H9 (cell line): ENCODE results near the gene AGAP3. TPM values are rescaled to one million over a fixed set of nuclear protein-coding genes. Genes with fewer than 3 reads are reported as not detected.

Experiments
- DNase-seq: peaks from one replicate; pipeline ENCODE4 v3.0.0-alpha.2; 2017
- H2AFZ ChIP-seq: one replicate; pipeline ENCODE4 v1.6.1; 2013; ENCODE audit warnings: mild to moderate bottlenecking, low read length, control low read depth, moderate library complexity
- H2AK5ac ChIP-seq: 2 replicates; pipeline ENCODE4 v1.6.1; 2013; ENCODE audit warnings: low read length, control low read depth, mixed read lengths; ENCODE audit not compliant: insufficient read length
- H2BK120ac ChIP-seq: one replicate; pipeline ENCODE4 v1.6.1; 2013; ENCODE audit warnings: low read depth, mild to moderate bottlenecking, low read length, control low read depth, inconsistent platforms; ENCODE audit not compliant: poor library complexity, severe bottlenecking
- H2BK12ac ChIP-seq: 2 replicates; pipeline ENCODE4 v1.6.1; 2013; ENCODE audit warnings: low read length, control low read depth, mixed read lengths, low read depth; ENCODE audit not compliant: insufficient read length
- H2BK15ac ChIP-seq: 2 replicates; pipeline ENCODE4 v1.6.1; 2013; ENCODE audit warnings: low read depth, low read length, control low read depth
- H2BK20ac ChIP-seq: one replicate; pipeline ENCODE4 v1.6.1; 2013; ENCODE audit warnings: low read depth, mild to moderate bottlenecking, low read length, control low read depth, inconsistent platforms; ENCODE audit not compliant: poor library complexity, severe bottlenecking
- H2BK5ac ChIP-seq: 2 replicates; pipeline ENCODE4 v1.6.1; 2013; ENCODE audit warnings: low read length, control low read depth, mixed read lengths; ENCODE audit not compliant: insufficient read length
- H3K14ac ChIP-seq: 2 replicates; pipeline ENCODE4 v1.6.1; 2013; ENCODE audit warnings: low read length, control low read depth; ENCODE audit not compliant: insufficient read depth
- H3K18ac ChIP-seq: 2 replicates; pipeline ENCODE4 v1.6.1; 2013; ENCODE audit warnings: low read depth, mild to moderate bottlenecking, mixed read lengths, low read length, control low read depth; ENCODE audit not compliant: insufficient read length
- H3K23ac ChIP-seq: 2 replicates; pipeline ENCODE4 v1.6.1; 2013; ENCODE audit warnings: low read length, control low read depth, mixed read lengths, low read depth; ENCODE audit not compliant: insufficient read length
- H3K23me2 ChIP-seq: 2 replicates; pipeline ENCODE4 v1.6.1; 2013; ENCODE audit warnings: low read depth, mild to moderate bottlenecking, mixed read lengths, low read length, control low read depth; ENCODE audit not compliant: insufficient read length, poor library complexity, severe bottlenecking
- H3K27ac ChIP-seq: 2 replicates; pipeline ENCODE4 v1.5.1; 2013; ENCODE audit warnings: low read length, control low read depth, mixed read lengths, low read depth; ENCODE audit not compliant: insufficient read length
- H3K27me3 ChIP-seq: 2 replicates; pipeline ENCODE4 v1.6.1; 2013; ENCODE audit warnings: low read length, control low read depth, inconsistent platforms; ENCODE audit not compliant: insufficient read depth
- H3K4ac ChIP-seq: 2 replicates; pipeline ENCODE4 v1.6.1; 2013; ENCODE audit warnings: low read depth, mild to moderate bottlenecking, control low read depth, inconsistent platforms, low read length, moderate library complexity
- H3K4me1 ChIP-seq: 2 replicates; pipeline ENCODE4 v1.6.1; 2013; ENCODE audit warnings: low read length, control low read depth, inconsistent platforms; ENCODE audit not compliant: insufficient read depth
- H3K4me2 ChIP-seq: 2 replicates; pipeline ENCODE4 v1.6.1; 2013; ENCODE audit warnings: low read length, control low read depth, mixed read lengths; ENCODE audit not compliant: insufficient read length, insufficient read depth
- H3K56ac ChIP-seq: 2 replicates; pipeline ENCODE4 v1.6.1; 2013; ENCODE audit warnings: low read depth, mild to moderate bottlenecking, mixed read lengths, low read length, control low read depth; ENCODE audit not compliant: insufficient read length
- H3K79me1 ChIP-seq: 2 replicates; pipeline ENCODE4 v1.6.1; 2013; ENCODE audit warnings: low read depth, mild to moderate bottlenecking, moderate library complexity, low read length, control low read depth, inconsistent platforms; ENCODE audit not compliant: insufficient read depth, poor library complexity, severe bottlenecking
- H3K79me2 ChIP-seq: 2 replicates; pipeline ENCODE4 v1.6.1; 2013; ENCODE audit warnings: low read length, control low read depth, inconsistent platforms; ENCODE audit not compliant: insufficient read depth
- H3K9ac ChIP-seq: 2 replicates; pipeline ENCODE4 v1.6.1; 2013; ENCODE audit warnings: low read length, control low read depth, mixed read lengths; ENCODE audit not compliant: insufficient read length; ENCODE audit errors: extremely low read depth
- H3K9me3 ChIP-seq: one replicate; pipeline ENCODE4 v1.6.1; 2013; ENCODE audit warnings: low read depth, low read length, inconsistent platforms; ENCODE audit not compliant: control insufficient read depth
- H3T11ph ChIP-seq: one replicate; pipeline ENCODE4 v1.6.1; 2013; ENCODE audit warnings: mild to moderate bottlenecking, low read length, control low read depth, inconsistent platforms
- H4K20me1 ChIP-seq: one replicate; pipeline ENCODE4 v1.6.1; 2013; ENCODE audit not compliant: control insufficient read depth, insufficient read length, insufficient read depth
- H4K5ac ChIP-seq: 2 replicates; pipeline ENCODE4 v1.6.1; 2013; ENCODE audit warnings: low read depth, mild to moderate bottlenecking, mixed read lengths, low read length, control low read depth; ENCODE audit not compliant: insufficient read length
- H4K8ac ChIP-seq: replicated peaks from 2 replicates; pipeline ENCODE4 v1.6.1; 2013; ENCODE audit warnings: low read length, control low read depth, mixed read lengths, low read depth; ENCODE audit not compliant: insufficient read length
- H4K91ac ChIP-seq: 2 replicates; pipeline ENCODE4 v1.6.1; 2013; ENCODE audit warnings: low read depth, mild to moderate bottlenecking, moderate library complexity, mixed read lengths, low read length, control low read depth; ENCODE audit not compliant: insufficient read length
- H3K27ac Mint-ChIP-seq, 3 experiments: 2 replicates in 2 of 3; 3 replicates in 1 of 3; pipeline ENCODE4 v1.8.0; 2020 to 2021; ENCODE audit warnings: mixed read lengths in 3 of 3, mild to moderate bottlenecking in 1 of 3, moderate library complexity in 1 of 3
- H3K27me3 Mint-ChIP-seq: 2 replicates; pipeline ENCODE4 v1.8.0; 2021; ENCODE audit warnings: low read depth, mild to moderate bottlenecking, moderate library complexity, mixed read lengths
- H3K36me3 Mint-ChIP-seq, 3 experiments: 2 replicates in 2 of 3; 3 replicates in 1 of 3; pipeline ENCODE4 v1.8.0; 2020 to 2021; ENCODE audit warnings: low read depth in 3 of 3, mixed read lengths in 3 of 3; ENCODE audit not compliant: insufficient read depth in 1 of 3
- H3K4me1 Mint-ChIP-seq, 2 experiments: 2 replicates each; pipeline ENCODE4 v1.8.0; 2020; ENCODE audit warnings: mixed read lengths in 2 of 2
- H3K4me3 Mint-ChIP-seq, 2 experiments: 2 replicates in 1 of 2; 3 replicates in 1 of 2; pipeline ENCODE4 v1.8.0; 2020 to 2021; ENCODE audit warnings: mild to moderate bottlenecking in 2 of 2, mixed read lengths in 2 of 2, moderate library complexity in 1 of 2
- H3K9me3 Mint-ChIP-seq, 2 experiments: 2 replicates in 1 of 2; 3 replicates in 1 of 2; pipeline ENCODE4 v1.8.0; 2020; ENCODE audit warnings: mild to moderate bottlenecking in 2 of 2, mixed read lengths in 2 of 2, moderate library complexity in 1 of 2
- CTCF ChIP-seq: fragments of 200-600 bp; sonication (generic); conservative IDR thresholded peaks from 3 replicates; pipeline ENCODE4 v1.8.0; 2021; ENCODE audit warnings: antibody characterized with exemption, mild to moderate bottlenecking
- WGBS: extraction: QIAGEN DNeasy Blood & Tissue Kit; methylation state at CpG from one replicate; pipeline ENCODE4 v1.1.7; 2013; ENCODE audit warnings: missing lambda C conversion rate, low lambda C conversion rate, mixed read lengths; ENCODE audit not compliant: insufficient read length; ENCODE audit errors: extremely low coverage; 5-methylcytosine and 5-hydroxymethylcytosine counted together
- total RNA-seq: library from RNA; stranded (reverse); gene quantifications from 2 replicates; pipeline ENCODE4 v1.2.1, GENCODE V29; 2021

AGAP3 gene
- total RNA-seq, 1 experiment from 2014 or later: 97.7 TPM

GRCh38 chr7:151146761-151147160, 60.5 kb downstream of the AGAP3 start:
- Histone ChIP-seq H3K79me1 (no peaks in the 10 kb centered on the region), H3T11ph (no peak overlapping the region)

More at GRCh38 chr7:151146761-151147160, 60.5 kb downstream of the AGAP3 start:
- no peak overlapping the region for H4K8ac ChIP-seq
- H2BK12ac ChIP-seq: no peak overlapping the region
- no peaks in the 10 kb centered on the region for H3K79me2 ChIP-seq
- no peak for DNase-seq
- WGBS: no CpG with 5 or more reads among the region's 3 CpGs
- H3K56ac ChIP-seq: no peak overlapping the region
- no peaks in the 10 kb centered on the region for H3K23me2 ChIP-seq
- no peak overlapping the region for H2BK5ac ChIP-seq
- H3K4me1 ChIP-seq: no peaks in the 10 kb centered on the region
- no peak for TF ChIP-seq CTCF
- H2AK5ac ChIP-seq: no peak overlapping the region
- H3K27me3 ChIP-seq: no peaks in the 10 kb centered on the region; the same call in 1 of the 2 replicates
- H3K9me3 ChIP-seq: no peaks in the 10 kb centered on the region
- no peak overlapping the region for H2BK15ac ChIP-seq
- H2AFZ ChIP-seq: no peak overlapping the region
- H3K4me2 ChIP-seq: no peak overlapping the region
- no peaks in the 10 kb centered on the region for H4K20me1 ChIP-seq
- no peak overlapping the region for H2BK20ac ChIP-seq
- no peak overlapping the region for H4K91ac ChIP-seq
- Mint-ChIP-seq H3K4me1 (peaks cover 25 to 49% of the 10 kb centered on the region in 2 experiments), H3K27me3 (peaks cover 24% of the 10 kb centered on the region), H3K9me3 (no peaks in the 10 kb centered on the region; a peak in 1 of 5 replicates), H3K4me3 (no peak overlapping the region), H3K27ac (no peak overlapping the region), H3K36me3 (peaks cover 8 to 25% (median 18%) of the 10 kb centered on the region in 3 experiments; a peak in 6 of 7 replicates)
- H3K27ac ChIP-seq: no peak overlapping the region
- H3K4ac ChIP-seq: no peak overlapping the region
- H3K9ac ChIP-seq: no peak overlapping the region
- no peak overlapping the region for H4K5ac ChIP-seq
- H3K14ac ChIP-seq: no peak overlapping the region
- no peak overlapping the region for H3K18ac ChIP-seq
- H3K23ac ChIP-seq: no peak overlapping the region
- no peak overlapping the region for H2BK120ac ChIP-seq
